Tibial artery (tissue), 4 donors: ENCODE data around the gene CEP44.
"Not testable (repeated sequence)": the region's sequence is repeated elsewhere in the genome, so short reads cannot be mapped to it uniquely, and the experiment has no call there.

Experiments
- DNase-seq, 2 donors: peaks; one replicate each; pipeline ENCODE4 v3.0.0-alpha.2; 2019
- H3K27ac ChIP-seq, 2 donors: fragments of 200-600 bp; sonication (generic) in 1 of 2; 1 replicate in 1 of 2; 2 replicates in 1 of 2; pipeline ENCODE4 v1.5.1; 2018 to 2019; ENCODE audit warnings: mild to moderate bottlenecking in 1 of 2
- H3K27me3 ChIP-seq, 2 donors: fragments of 200-600 bp; sonication (generic) in 1 of 2; one replicate each; pipeline versions ENCODE4 v1.5.1 to v1.6.0; 2016 to 2019
- H3K36me3 ChIP-seq, 3 donors: fragments of 200-600 bp; sonication (generic) in 2 of 3; one replicate each; pipeline ENCODE4 v1.5.1; 2016 to 2019; ENCODE audit warnings: mild to moderate bottlenecking in 2 of 3
- H3K4me1 ChIP-seq, 4 donors: fragments of 200-600 bp; sonication (generic) in 2 of 4; 1 replicate in 3 of 4; 2 replicates in 1 of 4; pipeline ENCODE4 v1.5.1; 2016 to 2019
- H3K4me3 ChIP-seq, 2 donors: fragments of 200-600 bp; sonication (generic) in 1 of 2; 1 replicate in 1 of 2; 2 replicates in 1 of 2; pipeline ENCODE4 v1.5.1; 2018 to 2019; ENCODE audit warnings: mild to moderate bottlenecking in 2 of 2
- H3K9me3 ChIP-seq, 3 donors: fragments of 200-600 bp; sonication (generic) in 1 of 3; one replicate each; pipeline ENCODE4 v1.5.1; 2016 to 2019
- intact Hi-C: fragments of 100-400 bp; cut with DNase I; formaldehyde crosslinking; loops from one replicate; pipeline ENCODE4 v1.15.0; 2023; ENCODE audit warnings: low total_unique reads
- TF ChIP-seq, protein P1 (sequence below), 2 experiments: fragments of 200-600 bp in 1 of 2; fragments of 450-650 bp in 1 of 2; IDR thresholded peaks; one replicate each; pipeline ENCODE4 v1.5.1; 2017 to 2019; ENCODE audit warnings: antibody characterized with exemption in 2 of 2, mild to moderate bottlenecking in 1 of 2, moderate library complexity in 1 of 2

Gene CEP44

DNA sequence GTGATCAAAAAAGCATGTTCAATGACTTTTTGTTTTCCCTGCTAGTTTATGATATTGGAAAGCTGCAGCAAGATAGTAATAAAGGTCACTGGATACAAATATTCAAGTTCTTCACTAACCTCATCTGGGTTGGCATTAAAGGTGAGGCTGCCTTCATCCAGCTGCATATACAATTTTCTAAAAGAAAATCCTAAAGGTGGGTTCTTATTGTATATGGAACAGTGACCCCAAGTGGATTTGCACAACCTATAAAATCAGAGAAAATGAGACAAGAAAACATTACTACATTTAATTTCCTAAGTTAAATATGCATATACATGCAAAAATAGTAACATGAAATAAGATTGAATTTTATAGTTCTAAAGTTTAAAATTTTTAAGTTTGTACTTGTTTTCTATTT, 24.1 kb upstream of the CEP44 start:
- TF ChIP-seq, protein P1, sequence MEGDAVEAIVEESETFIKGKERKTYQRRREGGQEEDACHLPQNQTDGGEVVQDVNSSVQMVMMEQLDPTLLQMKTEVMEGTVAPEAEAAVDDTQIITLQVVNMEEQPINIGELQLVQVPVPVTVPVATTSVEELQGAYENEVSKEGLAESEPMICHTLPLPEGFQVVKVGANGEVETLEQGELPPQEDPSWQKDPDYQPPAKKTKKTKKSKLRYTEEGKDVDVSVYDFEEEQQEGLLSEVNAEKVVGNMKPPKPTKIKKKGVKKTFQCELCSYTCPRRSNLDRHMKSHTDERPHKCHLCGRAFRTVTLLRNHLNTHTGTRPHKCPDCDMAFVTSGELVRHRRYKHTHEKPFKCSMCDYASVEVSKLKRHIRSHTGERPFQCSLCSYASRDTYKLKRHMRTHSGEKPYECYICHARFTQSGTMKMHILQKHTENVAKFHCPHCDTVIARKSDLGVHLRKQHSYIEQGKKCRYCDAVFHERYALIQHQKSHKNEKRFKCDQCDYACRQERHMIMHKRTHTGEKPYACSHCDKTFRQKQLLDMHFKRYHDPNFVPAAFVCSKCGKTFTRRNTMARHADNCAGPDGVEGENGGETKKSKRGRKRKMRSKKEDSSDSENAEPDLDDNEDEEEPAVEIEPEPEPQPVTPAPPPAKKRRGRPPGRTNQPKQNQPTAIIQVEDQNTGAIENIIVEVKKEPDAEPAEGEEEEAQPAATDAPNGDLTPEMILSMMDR (IDR thresholded peaks at IDR 0.05): no peak
- H3K4me1 ChIP-seq: peaks cover 0 to 22% (median 5%) of the 10 kb centered on the region in 4 donors
- DNase-seq: no peak
- no peaks in the 10 kb centered on the region for H3K36me3 ChIP-seq
- intact Hi-C loops: no loop called here
- H3K27me3 ChIP-seq: no peaks in the 10 kb centered on the region
- H3K4me3 ChIP-seq: no peak overlapping the region
- no peaks in the 10 kb centered on the region for H3K9me3 ChIP-seq
- H3K27ac ChIP-seq: no peak overlapping the region

GRCh38 chr4:174260099-174260498, 23.6 kb upstream of the CEP44 start:
- Histone ChIP-seq H3K36me3 (no peaks in the 10 kb centered on the region), H3K9me3 (no peaks in the 10 kb centered on the region), H3K4me3 (no peak overlapping the region), H3K27me3 (no peaks in the 10 kb centered on the region), H3K27ac (no peak overlapping the region), H3K4me1 (peaks cover 0 to 22% (median 5%) of the 10 kb centered on the region in 4 donors)
- intact Hi-C loops: no loop called here
- TF ChIP-seq, protein P1 (IDR thresholded peaks at IDR 0.05): no peak
- no peak for DNase-seq

- H3K4me1 ChIP-seq: peaks cover 0 to 12% (median 6%) of the 10 kb centered on the region in 4 donors
- intact Hi-C loops, H3K27ac ChIP-seq, H3K4me3 ChIP-seq, H3K9me3 ChIP-seq, H3K36me3 ChIP-seq, H3K27me3 ChIP-seq, DNase-seq: not testable (repeated sequence)
These were observed 22.3 kb upstream of the CEP44 start for GRCh38 chr4:174261432-174261831.

DNA sequence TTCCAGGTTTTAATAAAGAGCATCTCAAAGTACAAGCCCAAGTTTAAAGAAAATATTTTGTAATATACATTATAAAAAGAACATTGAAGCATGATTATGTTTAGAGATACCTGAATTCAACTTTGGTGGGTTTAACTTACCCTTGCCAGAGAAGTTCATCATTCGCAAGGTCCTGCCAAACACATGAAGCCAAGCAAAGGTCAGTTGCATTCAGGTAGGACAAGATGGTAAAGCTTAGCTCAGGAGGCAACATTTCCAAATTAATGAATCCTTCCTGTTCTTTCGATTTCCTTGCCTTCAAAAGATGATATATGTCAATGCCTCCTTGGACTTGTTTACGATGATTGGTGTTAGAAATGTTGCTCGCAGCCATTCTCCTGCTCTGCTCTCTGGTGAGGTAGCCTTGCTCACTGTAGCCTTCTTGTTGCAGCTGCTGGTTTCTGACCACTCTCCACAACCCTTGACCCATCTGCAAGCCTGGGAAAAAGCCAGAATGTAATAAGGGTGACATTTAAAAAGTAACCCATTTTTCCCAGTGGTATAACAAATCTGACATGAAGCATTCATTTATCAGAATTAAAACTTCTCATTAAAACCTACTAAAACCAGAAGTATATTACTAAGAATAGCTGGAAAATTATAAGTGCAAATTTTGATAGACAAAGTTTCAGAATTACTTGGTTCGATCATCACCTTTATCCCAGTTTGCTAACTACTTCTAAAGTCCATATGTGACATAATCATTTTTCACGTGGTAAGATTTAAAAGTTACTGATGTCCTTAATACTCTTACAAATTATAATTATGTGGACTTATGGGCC, 20.9 kb upstream of the CEP44 start:
- Histone ChIP-seq H3K27ac (no peak overlapping the region), H3K9me3 (no peaks in the 10 kb centered on the region), H3K4me3 (no peak overlapping the region), H3K36me3 (no peaks in the 10 kb centered on the region), H3K4me1 (peaks cover 0 to 7% (median 2%) of the 10 kb centered on the region in 4 donors), H3K27me3 (no peaks in the 10 kb centered on the region)
- TF ChIP-seq, protein P1 (IDR thresholded peaks at IDR 0.05): no peak
- intact Hi-C loops: no loop called here
- no peak for DNase-seq

GRCh38 chr4:174263445-174263736, 20.3 kb upstream of the CEP44 start:
- intact Hi-C loops: no loop called here
- DNase-seq: no peak
- TF ChIP-seq, protein P1 (IDR thresholded peaks at IDR 0.05): no peak
- H3K27me3 ChIP-seq: no peaks in the 10 kb centered on the region
- H3K4me3 ChIP-seq: no peak overlapping the region
- H3K36me3 ChIP-seq: no peaks in the 10 kb centered on the region
- H3K27ac ChIP-seq: no peak overlapping the region
- H3K9me3 ChIP-seq: no peaks in the 10 kb centered on the region
- peaks cover 0 to 7% (median 2%) of the 10 kb centered on the region in 4 donors for H3K4me1 ChIP-seq

DNA sequence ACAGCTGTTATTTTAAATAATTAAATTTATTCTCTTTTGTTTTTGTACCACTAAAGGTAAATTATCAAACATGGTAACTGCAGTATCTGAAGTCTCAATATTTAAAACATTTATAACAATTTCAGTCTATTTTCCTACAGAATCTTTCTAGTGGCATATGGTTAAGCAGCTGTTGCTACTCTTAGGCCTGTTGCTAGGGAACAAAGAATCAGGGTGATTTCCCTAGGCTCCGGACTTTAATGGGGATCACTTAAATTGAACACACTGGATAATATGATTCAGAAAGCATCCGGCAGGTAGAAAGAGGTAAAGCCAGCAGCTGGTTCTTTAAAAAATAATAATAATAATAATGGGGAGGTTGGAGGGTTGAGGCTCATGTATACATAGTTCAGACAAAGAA, 17.8 kb upstream of the CEP44 start:
- TF ChIP-seq, protein P1 (IDR thresholded peaks at IDR 0.05): no peak
- H3K27ac ChIP-seq: no peak overlapping the region
- peaks cover 0 to 4% (median 0%) of the 10 kb centered on the region in 4 donors for H3K4me1 ChIP-seq
- no peaks in the 10 kb centered on the region for H3K36me3 ChIP-seq
- intact Hi-C loops: no loop called here
- no peaks in the 10 kb centered on the region for H3K27me3 ChIP-seq
- no peaks in the 10 kb centered on the region for H3K9me3 ChIP-seq
- no peak overlapping the region for H3K4me3 ChIP-seq
- DNase-seq: no peak
